Measurements from ENCODE around the gene ARFGEF2.

The ARFGEF2 gene

GRCh38 chr20:48921168-48921882 is at the start of gene ARFGEF2:
Gene ARFGEF2 (plus strand): TSS chr20:48921711. CDS start chr20:48921890, 179 bp downstream.
- H3K27ac ChIP-seq: peak within 1 kb of the TSS; percentile 86

GRCh38 chr20:48875233-48875913 is 46.1 kb upstream of the ARFGEF2 start:
- H3K27ac ChIP-seq: no peak overlapping the region
- TF ChIP-seq CTCF (conservative IDR thresholded peaks at IDR 0.05) (no peak), ZFX (IDR thresholded peaks at IDR 0.05) (no peak)

More at GRCh38 chr20:48921168-48921882, at the start of gene ARFGEF2:
- TF ChIP-seq CTCF (conservative IDR thresholded peaks at IDR 0.05) (no peak), ZFX (IDR thresholded peaks at IDR 0.05) (no peak)

- H3K27ac ChIP-seq: no peak overlapping the region
- no peak for TF ChIP-seq ZFX (IDR thresholded peaks at IDR 0.05)
- TF ChIP-seq CTCF (conservative IDR thresholded peaks at IDR 0.05): no peak
Measured at GRCh38 chr20:48875914-48876240, 45.6 kb upstream of the ARFGEF2 start.

GRCh38 chr20:48877304-48877703 is 44.2 kb upstream of the ARFGEF2 start:
- no peak overlapping the region for H3K27ac ChIP-seq
- TF ChIP-seq CTCF (conservative IDR thresholded peaks at IDR 0.05) (no peak), ZFX (IDR thresholded peaks at IDR 0.05) (no peak)

- no peak for TF ChIP-seq ZFX (IDR thresholded peaks at IDR 0.05)
- no peak for TF ChIP-seq CTCF (conservative IDR thresholded peaks at IDR 0.05)
- H3K27ac ChIP-seq: no peak overlapping the region
Measured at GRCh38 chr20:48878534-48879248, 42.8 kb upstream of the ARFGEF2 start.

GRCh38 chr20:48879612-48880245 is 41.8 kb upstream of the ARFGEF2 start:
- H3K27ac ChIP-seq: no peak overlapping the region
- no peak for TF ChIP-seq CTCF (conservative IDR thresholded peaks at IDR 0.05)
- TF ChIP-seq ZFX (IDR thresholded peaks at IDR 0.05): no peak
